GM18507 (cell line): ENCODE measurements around the gene TRIM44.
"Not testable (repeated sequence)": the region's sequence is repeated elsewhere in the genome, so short reads cannot be mapped to it uniquely, and the experiment has no call there.

Source experiments
- DNase-seq: peaks from one replicate; pipeline ENCODE4 v3.0.0; 2011; ENCODE audit warnings: low read depth; ENCODE audit not compliant: insufficient read length; ENCODE audit errors: extremely low spot score
- FAIRE-seq: peaks from 2 replicates; lab custom pipeline; 2011; peaks lifted over from hg19 to GRCh38; lab: Jason Lieb, UNC

The TRIM44 gene

DNA sequence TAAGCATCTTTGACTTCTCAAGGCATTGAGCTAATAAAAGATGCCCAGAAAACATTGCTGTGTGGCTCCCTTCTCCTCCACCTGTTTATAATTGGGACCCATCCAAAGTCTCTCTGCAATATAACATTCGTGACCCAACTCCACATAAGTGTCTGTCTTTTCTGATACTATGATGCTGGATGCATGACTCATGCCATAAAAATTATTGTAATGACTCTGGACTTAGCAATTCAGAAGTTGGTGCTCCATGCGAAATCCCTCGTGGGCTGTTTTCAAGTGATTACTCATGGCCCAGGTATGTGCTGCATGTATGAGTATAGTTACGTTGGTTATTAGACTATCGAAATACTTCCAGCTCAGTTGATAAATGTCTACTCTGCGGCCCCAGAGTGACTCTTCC lies 32.7 kb upstream of the TRIM44 start:
- DNase-seq, result no peak
- no peak for FAIRE-seq

- FAIRE-seq (no peak), DNase-seq (no peak)
Observed at GRCh38 chr11:35631891-35632290, 30.7 kb upstream of the TRIM44 start.

- no peak for DNase-seq
- FAIRE-seq, result no peak
Observed at GRCh38 chr11:35632301-35632700, 30.3 kb upstream of the TRIM44 start.

- FAIRE-seq (no peak), DNase-seq (no peak)
Observed at GRCh38 chr11:35633827-35634423, 28.6 kb upstream of the TRIM44 start.

DNA sequence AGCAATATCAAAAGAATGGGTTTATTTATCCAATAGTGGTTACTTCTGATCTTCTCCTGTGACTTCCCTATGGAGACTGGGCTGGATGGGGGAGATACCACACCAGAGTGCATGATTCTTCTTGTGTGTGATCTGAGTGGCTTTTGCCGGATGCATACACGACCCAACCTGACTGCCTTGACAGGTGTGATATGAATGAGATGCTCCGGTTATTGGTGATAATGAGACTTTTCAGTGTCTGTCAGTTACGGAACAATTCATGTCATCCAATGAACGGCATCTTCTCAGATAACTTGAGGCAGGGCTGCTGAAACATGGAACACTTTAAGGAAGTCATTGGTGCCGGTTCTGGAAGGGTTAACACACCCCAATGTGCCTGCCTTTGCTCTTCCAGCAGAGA lies 26.6 kb upstream of the TRIM44 start:
- FAIRE-seq, result no peak
- DNase-seq, result no peak

DNA sequence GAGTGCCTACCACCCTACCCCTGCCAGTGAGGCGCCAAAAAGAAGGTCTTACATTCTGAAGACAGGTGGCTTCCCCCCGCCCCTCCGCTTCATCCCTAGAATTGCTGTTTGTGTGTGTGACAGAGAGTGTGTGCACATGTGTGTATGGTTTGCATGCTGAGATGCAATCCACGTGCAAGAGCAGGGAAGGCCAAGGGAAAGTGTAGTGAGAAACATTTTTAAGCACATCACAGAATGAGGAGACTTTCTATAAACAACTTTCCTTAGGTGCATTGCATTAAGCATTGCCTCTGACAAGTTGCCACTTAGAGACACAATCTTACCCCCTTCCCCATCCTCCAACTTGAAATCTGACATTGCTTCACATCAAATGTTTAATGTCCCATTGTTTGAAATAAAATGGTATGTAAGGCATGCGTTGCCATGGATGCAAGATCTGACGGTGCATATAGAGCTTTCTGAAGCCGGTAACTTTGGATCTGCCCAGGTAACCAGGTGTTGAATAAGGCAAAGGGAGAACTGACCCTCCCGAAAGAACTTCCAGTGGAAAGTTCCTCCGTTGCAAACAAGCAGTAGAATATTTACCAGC lies 22.9 kb upstream of the TRIM44 start:
- no peak for FAIRE-seq

GRCh38 chr11:35641171-35641897 lies 21.2 kb upstream of the TRIM44 start:
- DNase-seq (no peak), FAIRE-seq (no peak)

More for the DNA sequence above, 22.9 kb upstream of the TRIM44 start:
- no peak for DNase-seq

DNA sequence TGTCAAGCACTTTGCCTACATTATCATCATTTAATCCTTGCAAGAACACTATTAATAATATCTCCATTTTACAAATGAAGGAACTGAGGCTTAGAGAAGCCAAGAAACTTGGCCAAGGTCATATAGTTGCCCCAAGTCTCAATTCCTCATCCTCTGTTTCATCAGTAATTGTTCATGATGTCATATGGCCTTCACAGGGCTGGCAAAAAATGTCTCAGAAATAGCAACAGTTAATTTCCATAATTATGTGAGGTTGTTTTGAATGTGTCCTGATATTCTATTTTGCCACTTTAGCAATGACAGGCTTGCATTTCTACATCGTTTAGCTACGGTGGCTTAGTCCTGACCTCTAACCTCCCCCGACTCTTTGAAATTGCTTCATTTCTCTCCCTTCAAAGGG lies 20.6 kb upstream of the TRIM44 start:
- FAIRE-seq (no peak), DNase-seq (no peak)

- FAIRE-seq (no peak), DNase-seq (no peak)
Observed at GRCh38 chr11:35647421-35648093, 15.0 kb upstream of the TRIM44 start.

GRCh38 chr11:35650006-35650405 lies 12.6 kb upstream of the TRIM44 start:
- FAIRE-seq, result no peak
- no peak for DNase-seq

GRCh38 chr11:35650467-35650866 lies 12.1 kb upstream of the TRIM44 start:
- no peak for DNase-seq
- FAIRE-seq, result no peak

DNA sequence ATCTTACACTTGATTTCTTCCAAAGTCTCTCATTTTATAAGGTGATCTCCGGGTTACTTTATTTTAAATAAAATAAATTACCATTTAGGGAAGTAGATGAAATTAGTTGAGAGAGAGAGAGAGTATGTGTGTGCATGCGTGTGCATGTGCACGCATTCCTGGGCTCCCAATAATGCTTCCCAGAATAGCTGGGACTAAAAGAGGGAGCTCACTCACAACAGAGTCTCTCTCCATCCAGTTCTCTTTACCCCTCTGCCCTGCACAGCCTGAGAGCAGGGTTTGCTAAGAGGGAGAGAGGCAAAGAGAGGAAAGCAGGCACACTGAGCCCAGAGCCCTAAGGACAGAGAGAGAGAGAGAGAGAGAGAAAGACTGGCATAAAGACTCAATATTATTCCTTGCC lies 11.3 kb upstream of the TRIM44 start:
- FAIRE-seq (no peak), DNase-seq (no peak)

GRCh38 chr11:35652786-35653185 lies 9.8 kb upstream of the TRIM44 start:
- not testable (repeated sequence) for DNase-seq, FAIRE-seq

- FAIRE-seq (no peak), DNase-seq (no peak)
Observed at GRCh38 chr11:35654711-35655110, 7.9 kb upstream of the TRIM44 start.

- FAIRE-seq, result no peak
- DNase-seq, result no peak
Observed at GRCh38 chr11:35655254-35655653, 7.3 kb upstream of the TRIM44 start.

DNA sequence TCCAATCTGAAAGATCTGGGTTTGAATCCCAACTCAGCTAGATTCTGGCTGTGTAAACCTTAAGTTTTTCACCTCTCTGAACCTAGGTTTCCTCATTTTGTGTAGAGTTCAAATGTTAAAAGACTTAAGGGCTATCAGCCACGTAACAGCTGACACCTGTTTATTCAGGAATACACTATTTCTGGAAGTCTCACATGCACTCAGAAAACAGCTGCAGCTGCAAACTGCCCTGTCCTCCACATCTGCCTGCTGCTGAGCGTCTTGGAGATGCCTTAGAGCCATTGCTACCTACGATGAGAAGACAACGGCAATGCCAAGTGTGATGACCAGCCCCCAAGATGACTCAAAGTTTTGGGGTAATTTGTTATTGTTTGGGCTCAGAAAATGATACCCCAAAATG lies 6.7 kb upstream of the TRIM44 start:
- no peak for FAIRE-seq

GRCh38 chr11:35658020-35658948 lies 4.3 kb upstream of the TRIM44 start:
- DNase-seq (no peak), FAIRE-seq (no peak)

More for the DNA sequence above, 6.7 kb upstream of the TRIM44 start:
- DNase-seq, result no peak

- DNase-seq (no peak), FAIRE-seq (no peak)
Observed at GRCh38 chr11:35661534-35661933, 1.0 kb upstream of the TRIM44 start.

- FAIRE-seq (no peak), DNase-seq (no peak)
Observed at GRCh38 chr11:35662061-35662648, 420 bp upstream of the TRIM44 start.
